SH-SY5Y (cell line): Measurements from ENCODE around the gene CYP11A1.

Experiments
- GATA2 ChIP-seq: IDR thresholded peaks from 2 replicates; pipeline ENCODE4 v1.6.1; 2011; ENCODE audit warnings: mild to moderate bottlenecking, low read depth, low read length
- GATA3 ChIP-seq: IDR thresholded peaks from 2 replicates; pipeline ENCODE4 v1.6.1; 2011; ENCODE audit warnings: low read depth, mild to moderate bottlenecking, low read length, moderate library complexity

GRCh38 chr15:74320352-74321247 is 46.8 kb downstream of the CYP11A1 start:
- no peak for TF ChIP-seq GATA2
- TF ChIP-seq GATA3, result no peak
